ENCODE measurements around the gene TMEM37.
A peak's percentile ranks its signal among the peaks of the same experiment; 100 is the strongest.

TMEM37 gene

GRCh38 chr2:119431155-119431975 is at the start of gene TMEM37:
TMEM37 (plus strand) TSS chr2:119431854; CDS start chr2:119431904, 50 bp downstream.
- H3K4me3 Mint-ChIP-seq = peak within 1 kb of the TSS; percentile 82
- peaks cover 24% of the 10 kb centered on the region for H3K27me3 Mint-ChIP-seq (ENCODE audit: low read depth, poor library complexity)
- peak within 1 kb of the TSS; percentile 91 for H3K27ac Mint-ChIP-seq
- TF ChIP-seq CTCF (IDR thresholded peaks at IDR 0.05) = no peak
- peaks cover 91% of the 10 kb centered on the region for H3K4me1 Mint-ChIP-seq
- peak; percentile 88 for DNase-seq
- H3K9me3 Mint-ChIP-seq = no peaks in the 10 kb centered on the region
- no peaks in the 10 kb centered on the region for H3K36me3 Mint-ChIP-seq (ENCODE audit: low read depth)

- Mint-ChIP-seq H3K27me3 (ENCODE audit: low read depth, poor library complexity) (peaks cover 4% of the 10 kb centered on the region), H3K4me3 (no peak overlapping the region), H3K36me3 (ENCODE audit: low read depth) (no peaks in the 10 kb centered on the region), H3K9me3 (peaks cover 3% of the 10 kb centered on the region), H3K27ac (no peak overlapping the region), H3K4me1 (peaks cover 7% of the 10 kb centered on the region)
- no peak for DNase-seq
- TF ChIP-seq CTCF (IDR thresholded peaks at IDR 0.05) = no peak
Observed at GRCh38 chr2:119383410-119384140, 48.1 kb upstream of the TMEM37 start.

- H3K27ac Mint-ChIP-seq = no peak overlapping the region
- H3K27me3 Mint-ChIP-seq (ENCODE audit: low read depth, poor library complexity) = peaks cover 4% of the 10 kb centered on the region
- H3K4me3 Mint-ChIP-seq = no peak overlapping the region
- TF ChIP-seq CTCF (IDR thresholded peaks at IDR 0.05) = no peak
- H3K36me3 Mint-ChIP-seq (ENCODE audit: low read depth) = no peaks in the 10 kb centered on the region
- no peak for DNase-seq
- H3K4me1 Mint-ChIP-seq = peaks cover 21% of the 10 kb centered on the region
- peaks cover 3% of the 10 kb centered on the region for H3K9me3 Mint-ChIP-seq
Observed at GRCh38 chr2:119384971-119385370, 46.7 kb upstream of the TMEM37 start.

- H3K4me3 Mint-ChIP-seq = no peak overlapping the region
- TF ChIP-seq CTCF (IDR thresholded peaks at IDR 0.05) = no peak
- H3K4me1 Mint-ChIP-seq = peaks cover 22% of the 10 kb centered on the region
- peaks cover 4% of the 10 kb centered on the region for H3K27me3 Mint-ChIP-seq (ENCODE audit: low read depth, poor library complexity)
- no peak for DNase-seq
- no peak overlapping the region for H3K27ac Mint-ChIP-seq
- peaks cover 3% of the 10 kb centered on the region for H3K9me3 Mint-ChIP-seq
- H3K36me3 Mint-ChIP-seq (ENCODE audit: low read depth) = no peaks in the 10 kb centered on the region
Observed at GRCh38 chr2:119385466-119385865, 46.2 kb upstream of the TMEM37 start.

GRCh38 chr2:119387381-119388129 is 44.1 kb upstream of the TMEM37 start:
- no peaks in the 10 kb centered on the region for H3K36me3 Mint-ChIP-seq (ENCODE audit: low read depth)
- peaks cover 3% of the 10 kb centered on the region for H3K9me3 Mint-ChIP-seq
- H3K27ac Mint-ChIP-seq = no peak overlapping the region
- DNase-seq = no peak
- peaks cover 22% of the 10 kb centered on the region for H3K4me1 Mint-ChIP-seq
- peaks cover 9% of the 10 kb centered on the region for H3K27me3 Mint-ChIP-seq (ENCODE audit: low read depth, poor library complexity)
- TF ChIP-seq CTCF (IDR thresholded peaks at IDR 0.05) = no peak
- no peak overlapping the region for H3K4me3 Mint-ChIP-seq
